GM12873 (cell line): Measurements from ENCODE around the gene ADGRG1.

Experiments
- CTCF ChIP-seq: IDR thresholded peaks from 2 replicates; pipeline ENCODE4 v1.5.1; 2012; ENCODE audit warnings: low read depth, mild to moderate bottlenecking, moderate library complexity, low read length, control low read depth; ENCODE audit not compliant: insufficient read depth; ENCODE audit errors: missing control alignments

ADGRG1 gene

GRCh38 chr16:57600952-57601580, 27.4 kb upstream of the ADGRG1 start:
- TF ChIP-seq CTCF, result no peak

- no peak for TF ChIP-seq CTCF
These were observed 26.5 kb upstream of the ADGRG1 start for GRCh38 chr16:57601801-57602478.

- TF ChIP-seq CTCF, result no peak
These were observed 25.1 kb upstream of the ADGRG1 start for GRCh38 chr16:57603115-57604024.

- TF ChIP-seq CTCF, result no peak
These were observed 24.3 kb upstream of the ADGRG1 start for GRCh38 chr16:57604177-57604576.

GRCh38 chr16:57606147-57606846, 22.1 kb upstream of the ADGRG1 start:
- TF ChIP-seq CTCF, result no peak

GRCh38 chr16:57606847-57607501, 21.5 kb upstream of the ADGRG1 start:
- no peak for TF ChIP-seq CTCF
